Epithelial cell of proximal tubule (primary cell): Measurements from ENCODE around the gene MUSK. TPM values are rescaled to one million over a fixed set of nuclear protein-coding genes. Genes with fewer than 3 reads are reported as not detected.

ENCODE experiments used
- DNase-seq: peaks from one replicate; pipeline ENCODE4 v3.0.0-alpha.2; 2011; ENCODE audit warnings: low read depth
- H3K4me3 ChIP-seq: 2 replicates; pipeline ENCODE4 v1.5.1; 2011; ENCODE audit warnings: low read depth, mild to moderate bottlenecking, low read length
- CTCF ChIP-seq: conservative IDR thresholded peaks from 2 replicates; pipeline ENCODE4 v1.5.1; 2012; ENCODE audit warnings: low read depth, mild to moderate bottlenecking, low read length
- total RNA-seq: library from RNA; depleted of rRNA; stranded (reverse); fragments of >200 nt; gene quantifications from 2 replicates; pipeline ENCODE4 v1.2.3, GENCODE V29; 2015

The MUSK gene
- total RNA-seq, 1 donor from 2014 or later, result not detected

- H3K4me3 ChIP-seq, result no peak overlapping the region
- no peak for TF ChIP-seq CTCF
- no peak for DNase-seq
Observed at GRCh38 chr9:110842986-110843385, 174.4 kb downstream of the MUSK start.

GRCh38 chr9:110844121-110844520, 175.5 kb downstream of the MUSK start:
- no peak overlapping the region for H3K4me3 ChIP-seq
- DNase-seq, result no peak
- no peak for TF ChIP-seq CTCF

GRCh38 chr9:110846215-110846614, 177.6 kb downstream of the MUSK start:
- no peak overlapping the region for H3K4me3 ChIP-seq
- DNase-seq, result no peak
- TF ChIP-seq CTCF, result no peak

- no peak for TF ChIP-seq CTCF
- no peak for DNase-seq
Observed at GRCh38 chr9:110847671-110848070, 179.1 kb downstream of the MUSK start.

GRCh38 chr9:110850401-110851135, 182.0 kb downstream of the MUSK start:
- no peak overlapping the region for H3K4me3 ChIP-seq
- DNase-seq, result no peak
- peak; percentile 5 for TF ChIP-seq CTCF

More at GRCh38 chr9:110847671-110848070, 179.1 kb downstream of the MUSK start:
- H3K4me3 ChIP-seq, result no peak overlapping the region

Other genes with a start within 250 kb of the MUSK start
- gene SVEP1, start 89.0 kb upstream of the MUSK start, total RNA-seq, result 0.29 and 0.35 TPM in 2 replicates